Neural cell (in vitro differentiated cells): Measurements from ENCODE around the gene ILK.

ENCODE experiments used
- EZH2 ChIP-seq: fragments of 200-600, 300-800 bp; shearing (Covaris generic), sonication (generic); IDR thresholded peaks from 2 replicates; pipeline ENCODE4 v1.6.1; 2014; ENCODE audit warnings: antibody characterized with exemption, low read length, borderline replicate concordance, mild to moderate bottlenecking; ENCODE audit not compliant: insufficient read depth, poor library complexity, severe bottlenecking
- POLR2AphosphoS5 ChIP-seq: IDR thresholded peaks from 2 replicates; pipeline ENCODE4 v1.6.1; 2012
- TF ChIP-seq, protein P1 (sequence below): fragments of 450-650 bp; IDR thresholded peaks from 2 replicates; pipeline ENCODE4 v1.5.1; 2014; ENCODE audit warnings: antibody characterized with exemption, mild to moderate bottlenecking, moderate library complexity; ENCODE audit not compliant: poor library complexity, severe bottlenecking

DNA sequence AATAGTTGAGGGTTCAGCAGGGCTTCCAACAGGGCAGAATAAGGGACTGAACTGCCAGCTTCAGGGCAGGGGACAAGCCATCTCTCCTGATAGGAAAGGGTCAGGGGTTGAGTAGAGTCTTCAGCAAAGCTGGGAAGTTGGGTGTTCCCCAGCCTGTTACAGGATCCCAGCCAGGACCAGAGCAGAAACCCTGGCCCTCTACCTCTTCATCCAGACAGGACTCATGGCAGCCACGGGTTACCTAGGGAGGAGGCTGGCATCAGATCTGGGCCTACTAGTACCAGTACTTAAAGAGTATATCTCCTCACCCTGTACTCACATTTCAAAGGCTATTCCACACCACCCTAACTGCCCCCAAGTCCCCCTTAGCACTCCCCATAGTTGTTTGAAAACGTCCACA lies 10.9 kb downstream of the ILK start:
- TF ChIP-seq, protein P1, sequence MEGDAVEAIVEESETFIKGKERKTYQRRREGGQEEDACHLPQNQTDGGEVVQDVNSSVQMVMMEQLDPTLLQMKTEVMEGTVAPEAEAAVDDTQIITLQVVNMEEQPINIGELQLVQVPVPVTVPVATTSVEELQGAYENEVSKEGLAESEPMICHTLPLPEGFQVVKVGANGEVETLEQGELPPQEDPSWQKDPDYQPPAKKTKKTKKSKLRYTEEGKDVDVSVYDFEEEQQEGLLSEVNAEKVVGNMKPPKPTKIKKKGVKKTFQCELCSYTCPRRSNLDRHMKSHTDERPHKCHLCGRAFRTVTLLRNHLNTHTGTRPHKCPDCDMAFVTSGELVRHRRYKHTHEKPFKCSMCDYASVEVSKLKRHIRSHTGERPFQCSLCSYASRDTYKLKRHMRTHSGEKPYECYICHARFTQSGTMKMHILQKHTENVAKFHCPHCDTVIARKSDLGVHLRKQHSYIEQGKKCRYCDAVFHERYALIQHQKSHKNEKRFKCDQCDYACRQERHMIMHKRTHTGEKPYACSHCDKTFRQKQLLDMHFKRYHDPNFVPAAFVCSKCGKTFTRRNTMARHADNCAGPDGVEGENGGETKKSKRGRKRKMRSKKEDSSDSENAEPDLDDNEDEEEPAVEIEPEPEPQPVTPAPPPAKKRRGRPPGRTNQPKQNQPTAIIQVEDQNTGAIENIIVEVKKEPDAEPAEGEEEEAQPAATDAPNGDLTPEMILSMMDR = no peak
- TF ChIP-seq EZH2 (no peak), POLR2AphosphoS5 (no peak)
